Adrenal gland (tissue), 12 donors: ENCODE results near the gene SLC6A11. TPM values are rescaled to one million over a fixed set of nuclear protein-coding genes. Genes with fewer than 3 reads are reported as not detected.

Experiments
- DNase-seq, 7 donors: peaks; one replicate each; pipeline ENCODE4 v3.0.0-alpha.2; 2019 to 2020
- H3K27ac ChIP-seq, 5 donors: fragments of 200-600 bp; sonication (generic) in 4 of 5; 1 replicate in 3 of 5; 2 replicates in 2 of 5; pipeline versions ENCODE4 v1.5.1 to v1.8.0; 2016 to 2020; ENCODE audit warnings: mild to moderate bottlenecking in 1 of 5
- H3K27me3 ChIP-seq: fragments of 200-600 bp; 2 replicates; pipeline ENCODE4 v1.8.0; 2021
- H3K36me3 ChIP-seq, 2 donors: fragments of 200-600 bp; replicated peaks in 1 of 2; 1 replicate in 1 of 2; 2 replicates in 1 of 2; pipeline versions ENCODE4 v1.5.1 to v1.8.0; 2018 to 2022
- H3K4me1 ChIP-seq, 2 donors: fragments of 200-600 bp; replicated peaks in 1 of 2; 1 replicate in 1 of 2; 2 replicates in 1 of 2; pipeline versions ENCODE4 v1.5.1 to v1.8.0; 2018 to 2021
- H3K4me3 ChIP-seq, 4 donors: fragments of 200-600 bp; sonication (generic) in 3 of 4; one replicate each; pipeline ENCODE4 v1.5.1; 2016 to 2018
- H3K9me3 ChIP-seq, 3 donors: fragments of 200-600 bp; sonication (generic) in 1 of 3; replicated peaks in 1 of 3; 1 replicate in 2 of 3; 2 replicates in 1 of 3; pipeline versions ENCODE4 v1.5.1 to v1.8.0; 2016 to 2021
- CTCF ChIP-seq, 6 experiments: fragments of 450-650 bp in 4 of 6; fragments of 200-600 bp in 2 of 6; sonication (generic) in 1 of 6; IDR thresholded peaks; 1 replicate in 5 of 6; 2 replicates in 1 of 6; pipeline versions ENCODE4 v1.5.1 to v1.8.0; 2016 to 2021; ENCODE audit warnings: antibody characterized with exemption in 6 of 6, mild to moderate bottlenecking in 2 of 6, moderate library complexity in 1 of 6
- POLR2A ChIP-seq, 2 donors: fragments of 450-650 bp; IDR thresholded peaks; one replicate each; pipeline ENCODE4 v1.6.1; 2017; ENCODE audit warnings: antibody characterized with exemption in 2 of 2, mild to moderate bottlenecking in 2 of 2, moderate library complexity in 1 of 2
- WGBS, 4 donors: extraction: QIAGEN DNeasy Blood & Tissue Kit in 2 of 4; methylation state at CpG; one replicate each; pipeline versions ENCODE4 v1.1.5 to v1.1.7; 2013 to 2017; 5-methylcytosine and 5-hydroxymethylcytosine counted together
- intact Hi-C, 2 donors: fragments of 100-400 bp; cut with DNase I; formaldehyde crosslinking; loops; one replicate each; pipeline versions ENCODE4 v1.14.1 to v1.15.0; 2022 to 2023
- polyA plus RNA-seq, 3 donors: library from polyadenylated mRNA; stranded (reverse); fragments of 200-250 nt in 2 of 3; fragments of 350-450 nt in 1 of 3; fragmentation: Illumina TruSeq in 1 of 3; extraction: RNeasy Lipid Tissue Mini Kit (QIAGEN cat#74804) in 1 of 3; gene quantifications; one replicate each; pipeline ENCODE4 v1.2.3, GENCODE V29; 2013 to 2014
- total RNA-seq, 9 donors: library from RNA; depleted of rRNA in 4 of 9; stranded (reverse); fragments of >200 nt in 4 of 9; fragments of 120-200 nt in 1 of 9; fragmentation: NEBNext Ultra II Directional in 1 of 9; extraction: Animal tissue kit (Norgen Biotek cat#: 25700) in 1 of 9; gene quantifications; one replicate each; pipeline versions ENCODE4 v1.1.0 to v1.2.4, GENCODE V29; 2013 to 2023
- donor health status: healthy with polysubstance abuse.
- donor health status: Bipolar disorder and iron deficiency.
- donor health status: DM: yes; HTN: yes; CAD: no.
- donor health status: DM: no; HTN: no; CAD: no.
- donor health status: DM: no; HTN: no; CAD: no.
- donor health status: DM: yes; HTN: yes; CAD: no.

SLC6A11 gene
- total and polyA plus RNA-seq, 12 donors: 0.03 to 0.17 (median 0.06) TPM; not detected in 7

GRCh38 chr3:10964537-10965167 is 148.6 kb downstream of the SLC6A11 start:
- DNase-seq: peak in 1 of 7 donors; percentile 27
- no peak for TF ChIP-seq POLR2A (IDR thresholded peaks at IDR 0.05)
- TF ChIP-seq CTCF (IDR thresholded peaks at IDR 0.05): no peak
- H3K27ac ChIP-seq: no peak overlapping the region
- no peaks in the 10 kb centered on the region for H3K9me3 ChIP-seq
- H3K27me3 ChIP-seq: no peaks in the 10 kb centered on the region
- 57 to 70% (median 65%) methylated on average over 6 of the region's 6 CpGs for WGBS, 4 donors
- no peak overlapping the region for H3K4me3 ChIP-seq
- H3K4me1 ChIP-seq: no peaks in the 10 kb centered on the region
- intact Hi-C loops: no loop called here
- H3K36me3 ChIP-seq: no peaks in the 10 kb centered on the region

- no peaks in the 10 kb centered on the region for H3K9me3 ChIP-seq
- no peaks in the 10 kb centered on the region for H3K36me3 ChIP-seq
- intact Hi-C loops: no loop called here
- H3K4me3 ChIP-seq: no peak overlapping the region
- WGBS, 4 donors: 46 to 100% (median 61%) methylated on average over 1 to 4 of the region's 4 CpGs
- H3K4me1 ChIP-seq: no peaks in the 10 kb centered on the region
- no peak overlapping the region for H3K27ac ChIP-seq
- TF ChIP-seq CTCF (IDR thresholded peaks at IDR 0.05) (no peak), POLR2A (IDR thresholded peaks at IDR 0.05) (no peak)
- peaks cover 4% of the 10 kb centered on the region for H3K27me3 ChIP-seq
- no peak for DNase-seq
Observed at GRCh38 chr3:10968401-10968800, 152.4 kb downstream of the SLC6A11 start.

DNA sequence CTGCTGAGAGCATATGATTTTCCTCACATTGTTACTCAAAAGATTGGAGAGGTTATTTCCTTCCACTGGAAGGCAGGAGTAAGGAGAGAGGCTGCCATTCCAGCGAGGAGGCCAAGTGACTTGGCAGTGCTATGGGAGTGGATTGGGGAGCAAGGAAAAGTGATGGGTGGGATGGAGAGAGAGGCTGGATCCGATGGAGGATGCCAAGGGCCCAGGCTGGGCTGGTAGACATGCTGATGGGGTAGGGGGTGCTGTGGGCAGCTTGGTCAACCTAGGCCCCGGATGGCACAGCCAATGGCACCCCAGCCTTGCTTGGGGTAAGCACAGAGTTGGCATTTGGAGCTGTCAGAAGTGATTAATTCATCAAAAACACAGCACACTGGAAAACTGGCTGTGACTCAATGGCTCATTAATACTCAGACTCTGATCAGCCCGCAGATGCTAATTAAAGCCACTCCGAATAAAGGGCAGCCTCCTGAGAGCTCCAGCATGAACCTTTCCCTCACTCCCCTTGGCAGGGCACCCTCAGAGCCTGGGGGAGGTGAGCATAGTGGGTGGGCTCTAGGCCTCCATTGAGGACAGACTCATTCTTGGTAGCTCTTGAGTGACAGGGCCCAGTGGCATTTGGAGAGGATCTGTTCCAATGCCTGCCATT is 154.4 kb downstream of the SLC6A11 start:
- no peak overlapping the region for H3K27ac ChIP-seq
- no peaks in the 10 kb centered on the region for H3K4me1 ChIP-seq
- no peaks in the 10 kb centered on the region for H3K36me3 ChIP-seq
- TF ChIP-seq CTCF (IDR thresholded peaks at IDR 0.05) (no peak), POLR2A (IDR thresholded peaks at IDR 0.05) (no peak)
- 66 to 92% (median 76%) methylated on average over 3 to 5 of the region's 5 CpGs for WGBS, 4 donors
- no peaks in the 10 kb centered on the region for H3K9me3 ChIP-seq
- DNase-seq: no peak
- intact Hi-C loops: no loop called here
- peaks cover 4% of the 10 kb centered on the region for H3K27me3 ChIP-seq
- no peak overlapping the region for H3K4me3 ChIP-seq

DNA sequence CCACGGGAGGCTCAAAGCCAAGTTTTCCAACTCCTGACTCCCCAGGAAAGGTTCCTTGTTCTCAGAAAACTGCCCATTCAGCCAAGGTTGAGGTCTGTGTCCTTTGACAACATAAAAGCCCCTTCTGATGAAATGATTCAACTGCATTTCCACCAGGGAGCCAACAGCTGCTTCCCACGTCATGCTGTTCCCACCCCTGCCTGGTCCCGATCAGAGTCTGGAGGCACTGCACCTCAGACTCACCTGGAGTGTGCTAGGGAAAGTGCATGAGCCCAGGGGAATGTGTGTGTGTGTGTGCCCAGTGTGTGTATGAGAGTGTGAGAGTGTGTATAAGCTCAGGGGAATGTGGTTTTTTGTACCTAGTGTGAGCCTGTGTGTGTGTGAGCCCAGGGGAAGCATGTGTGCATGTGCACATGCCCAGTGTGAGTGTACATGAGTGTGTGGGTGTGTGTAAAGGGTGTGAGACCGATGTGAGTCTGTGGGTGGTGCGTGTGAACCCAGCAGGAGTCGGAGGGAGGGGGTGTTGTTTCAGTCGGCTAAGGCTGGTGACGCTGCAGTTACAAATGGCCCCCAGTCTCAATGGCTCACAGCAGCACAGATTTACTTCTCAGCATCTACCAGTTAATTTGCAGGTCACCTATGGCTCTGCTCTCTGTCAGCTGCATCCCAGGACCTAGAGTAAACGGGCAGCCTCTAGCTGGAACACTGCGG is 156.2 kb downstream of the SLC6A11 start:
- Histone ChIP-seq H3K27ac (no peak overlapping the region), H3K36me3 (no peaks in the 10 kb centered on the region), H3K27me3 (peaks cover 4% of the 10 kb centered on the region), H3K9me3 (no peaks in the 10 kb centered on the region), H3K4me1 (no peaks in the 10 kb centered on the region), H3K4me3 (no peak overlapping the region)
- intact Hi-C loops: no loop called here
- TF ChIP-seq CTCF (IDR thresholded peaks at IDR 0.05) (no peak), POLR2A (IDR thresholded peaks at IDR 0.05) (no peak)
- no peak for DNase-seq
- 34 to 43% (median 42%) methylated on average over 10 of the region's 10 CpGs for WGBS, 4 donors
